IPS-18c (cell line): ENCODE data around the gene DLG1.

Experiments
- H3K4me3 ChIP-seq: 2 replicates; pipeline ENCODE4 v1.7.0; 2013; ENCODE audit warnings: low read depth, mild to moderate bottlenecking, low read length, moderate library complexity; ENCODE audit not compliant: insufficient read depth
- H3K9me3 ChIP-seq: one replicate; pipeline ENCODE4 v1.6.1; 2013; ENCODE audit warnings: mild to moderate bottlenecking, low read length, moderate library complexity; ENCODE audit not compliant: control insufficient read depth, insufficient read depth

Gene DLG1

GRCh38 chr3:197135212-197135611 lies 163.2 kb downstream of the DLG1 start:
- H3K4me3 ChIP-seq, result no peak overlapping the region
- H3K9me3 ChIP-seq, result no peaks in the 10 kb centered on the region

GRCh38 chr3:197132916-197133530 lies 165.4 kb downstream of the DLG1 start:
- no peak overlapping the region for H3K4me3 ChIP-seq

GRCh38 chr3:197125636-197126035 lies 172.8 kb downstream of the DLG1 start:
- no peak overlapping the region for H3K4me3 ChIP-seq
- no peaks in the 10 kb centered on the region for H3K9me3 ChIP-seq

More at GRCh38 chr3:197132916-197133530, 165.4 kb downstream of the DLG1 start:
- no peaks in the 10 kb centered on the region for H3K9me3 ChIP-seq

- Histone ChIP-seq H3K4me3 (no peak overlapping the region), H3K9me3 (no peaks in the 10 kb centered on the region)
Observed at GRCh38 chr3:197124713-197125112, 173.7 kb downstream of the DLG1 start.

GRCh38 chr3:197122394-197122793 lies 176.0 kb downstream of the DLG1 start:
- Histone ChIP-seq H3K4me3 (no peak overlapping the region), H3K9me3 (no peaks in the 10 kb centered on the region)

- no peaks in the 10 kb centered on the region for H3K9me3 ChIP-seq
- H3K4me3 ChIP-seq, result no peak overlapping the region
Observed at GRCh38 chr3:197117114-197117513, 181.3 kb downstream of the DLG1 start.

GRCh38 chr3:197114007-197114406 lies 184.4 kb downstream of the DLG1 start:
- Histone ChIP-seq H3K9me3 (no peaks in the 10 kb centered on the region), H3K4me3 (no peak overlapping the region)

GRCh38 chr3:197111685-197112084 lies 186.7 kb downstream of the DLG1 start:
- Histone ChIP-seq H3K4me3 (no peak overlapping the region), H3K9me3 (no peaks in the 10 kb centered on the region)

GRCh38 chr3:197105786-197106185 lies 192.6 kb downstream of the DLG1 start:
- Histone ChIP-seq H3K9me3 (no peaks in the 10 kb centered on the region), H3K4me3 (no peak overlapping the region)

- no peaks in the 10 kb centered on the region for H3K9me3 ChIP-seq
Observed at GRCh38 chr3:197104738-197105137, 193.7 kb downstream of the DLG1 start.

GRCh38 chr3:197103766-197104165 lies 194.6 kb downstream of the DLG1 start:
- no peak overlapping the region for H3K4me3 ChIP-seq
- H3K9me3 ChIP-seq, result no peaks in the 10 kb centered on the region

More at GRCh38 chr3:197104738-197105137, 193.7 kb downstream of the DLG1 start:
- no peak overlapping the region for H3K4me3 ChIP-seq

- H3K4me3 ChIP-seq, result no peak overlapping the region
- no peaks in the 10 kb centered on the region for H3K9me3 ChIP-seq
Observed at GRCh38 chr3:197093871-197094270, 204.5 kb downstream of the DLG1 start.

- Histone ChIP-seq H3K4me3 (no peak overlapping the region), H3K9me3 (no peaks in the 10 kb centered on the region)
Observed at GRCh38 chr3:197088370-197088769, 210.0 kb downstream of the DLG1 start.

GRCh38 chr3:197085137-197085536 lies 213.3 kb downstream of the DLG1 start:
- Histone ChIP-seq H3K9me3 (no peaks in the 10 kb centered on the region), H3K4me3 (no peak overlapping the region)

- Histone ChIP-seq H3K9me3 (no peaks in the 10 kb centered on the region), H3K4me3 (no peak overlapping the region)
Observed at GRCh38 chr3:197083486-197083885, 214.9 kb downstream of the DLG1 start.

GRCh38 chr3:197082871-197083270 lies 215.5 kb downstream of the DLG1 start:
- Histone ChIP-seq H3K9me3 (no peaks in the 10 kb centered on the region), H3K4me3 (no peak overlapping the region)

GRCh38 chr3:197080344-197080743 lies 218.1 kb downstream of the DLG1 start:
- Histone ChIP-seq H3K9me3 (no peaks in the 10 kb centered on the region), H3K4me3 (no peak overlapping the region)

- Histone ChIP-seq H3K9me3 (no peaks in the 10 kb centered on the region), H3K4me3 (no peak overlapping the region)
Observed at GRCh38 chr3:197076415-197076814, 222.0 kb downstream of the DLG1 start.

GRCh38 chr3:197068077-197068476 lies 230.3 kb downstream of the DLG1 start:
- no peaks in the 10 kb centered on the region for H3K9me3 ChIP-seq
- H3K4me3 ChIP-seq, result no peak overlapping the region
